Breast epithelium (tissue), 3 donors: ENCODE results near the gene ASXL1.

Experiments
- CTCF ChIP-seq, 3 donors: fragments of 450-650 bp; IDR thresholded peaks; one replicate each; pipeline ENCODE4 v1.5.1; 2016 to 2017; ENCODE audit warnings: antibody characterized with exemption in 3 of 3, mild to moderate bottlenecking in 3 of 3, moderate library complexity in 3 of 3
- POLR2A ChIP-seq: fragments of 450-650 bp; IDR thresholded peaks from one replicate; pipeline ENCODE4 v1.6.1; 2016; ENCODE audit warnings: antibody characterized with exemption, mild to moderate bottlenecking, moderate library complexity
- POLR2AphosphoS5 ChIP-seq, 3 donors: sonication (generic); formaldehyde crosslinking; IDR thresholded peaks; one replicate each; pipeline ENCODE4 v1.6.1; 2017; ENCODE audit warnings: antibody characterized with exemption in 3 of 3

GRCh38 chr20:32437391-32438074 is 79.4 kb downstream of the ASXL1 start:
- no peak for TF ChIP-seq CTCF (IDR thresholded peaks at IDR 0.05)
- TF ChIP-seq POLR2A, result no peak
- TF ChIP-seq POLR2AphosphoS5 (IDR thresholded peaks at IDR 0.05), result no peak
